Ramos (cell line): ENCODE data around the gene RAP1GAP2.
"Not testable (repeated sequence)": the region's sequence is repeated elsewhere in the genome, so short reads cannot be mapped to it uniquely, and the experiment has no call there.

Experiments used
- in situ Hi-C: fragments of 300-500 bp; cut with MboI; formaldehyde crosslinking; loops from one replicate; pipeline ENCODE4 v1.14.3; 2022; ENCODE audit warnings: low sequenced_read_pairs; ENCODE audit not compliant: unreplicated experiment

The RAP1GAP2 gene

GRCh38 chr17:3073850-3074249 is 277.6 kb downstream of the RAP1GAP2 start:
- in situ Hi-C loops, result not testable (repeated sequence)
